Ishikawa (cell line): Measurements from ENCODE around the gene CEP128.

Experiments used
- CEBPB ChIP-seq: IDR thresholded peaks from 2 replicates; pipeline ENCODE4 v1.6.1; 2012
- CREB1 ChIP-seq: IDR thresholded peaks from 2 replicates; pipeline ENCODE4 v1.6.1; 2012; ENCODE audit warnings: low read depth
- EGR1 ChIP-seq: IDR thresholded peaks from 2 replicates; pipeline ENCODE4 v1.6.1; 2012
- EP300 ChIP-seq: IDR thresholded peaks from 2 replicates; pipeline ENCODE4 v1.6.1; 2012; ENCODE audit warnings: borderline replicate concordance
- FOXM1 ChIP-seq: IDR thresholded peaks from 2 replicates; pipeline ENCODE4 v1.6.1; 2012; ENCODE audit warnings: low read depth, borderline replicate concordance
- NFIC ChIP-seq: IDR thresholded peaks from 2 replicates; pipeline ENCODE4 v1.6.1; 2012
- RAD21 ChIP-seq: IDR thresholded peaks from 2 replicates; pipeline ENCODE4 v1.6.1; 2012; ENCODE audit warnings: low read depth
- TAF1 ChIP-seq: IDR thresholded peaks from 2 replicates; pipeline ENCODE4 v1.6.1; 2012; ENCODE audit warnings: low read depth, mild to moderate bottlenecking
- TCF12 ChIP-seq: IDR thresholded peaks from 2 replicates; pipeline ENCODE4 v1.6.1; 2012; ENCODE audit warnings: low read depth
- TEAD4 ChIP-seq: IDR thresholded peaks from 2 replicates; pipeline ENCODE4 v1.6.1; 2012
- USF1 ChIP-seq: IDR thresholded peaks from 2 replicates; pipeline ENCODE4 v1.6.1; 2012
- YY1 ChIP-seq: IDR thresholded peaks from 2 replicates; pipeline ENCODE4 v1.6.1; 2012; ENCODE audit warnings: low read depth
- ZBTB7A ChIP-seq: IDR thresholded peaks from 2 replicates; pipeline ENCODE4 v1.6.1; 2012; ENCODE audit warnings: low read depth
- TF ChIP-seq, protein P1 (sequence below): IDR thresholded peaks from 2 replicates; pipeline ENCODE4 v1.6.1; 2012
- TF ChIP-seq, protein P2 (sequence below): IDR thresholded peaks from 2 replicates; pipeline ENCODE4 v1.6.1; 2012; ENCODE audit warnings: low read depth, mild to moderate bottlenecking

The CEP128 gene

DNA sequence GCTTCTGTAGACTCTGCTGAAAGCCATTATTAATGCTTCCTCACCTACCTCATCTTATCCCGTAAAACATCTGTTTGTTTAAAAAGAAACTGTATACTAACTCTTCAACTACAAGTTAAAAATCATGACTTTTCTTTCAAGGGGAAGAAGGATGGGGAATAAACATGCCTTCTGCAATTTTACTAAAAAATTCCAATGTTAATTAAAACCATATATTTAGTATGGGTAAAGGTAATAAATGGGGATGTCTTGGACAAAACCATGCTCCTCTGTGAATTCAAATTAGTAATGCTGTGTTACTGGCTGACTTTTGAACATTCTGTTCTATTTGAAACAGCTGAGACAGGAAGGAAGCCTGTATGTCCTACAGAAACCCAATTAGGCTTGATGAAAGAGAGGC lies 419.1 kb downstream of the CEP128 start:
- TF ChIP-seq FOXM1, result no peak
- TF ChIP-seq RAD21, result no peak
- TF ChIP-seq EGR1, result no peak
- TF ChIP-seq, protein P1, sequence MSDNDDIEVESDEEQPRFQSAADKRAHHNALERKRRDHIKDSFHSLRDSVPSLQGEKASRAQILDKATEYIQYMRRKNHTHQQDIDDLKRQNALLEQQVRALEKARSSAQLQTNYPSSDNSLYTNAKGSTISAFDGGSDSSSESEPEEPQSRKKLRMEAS, result no peak
- TF ChIP-seq CEBPB, result no peak
- TF ChIP-seq, protein P2, sequence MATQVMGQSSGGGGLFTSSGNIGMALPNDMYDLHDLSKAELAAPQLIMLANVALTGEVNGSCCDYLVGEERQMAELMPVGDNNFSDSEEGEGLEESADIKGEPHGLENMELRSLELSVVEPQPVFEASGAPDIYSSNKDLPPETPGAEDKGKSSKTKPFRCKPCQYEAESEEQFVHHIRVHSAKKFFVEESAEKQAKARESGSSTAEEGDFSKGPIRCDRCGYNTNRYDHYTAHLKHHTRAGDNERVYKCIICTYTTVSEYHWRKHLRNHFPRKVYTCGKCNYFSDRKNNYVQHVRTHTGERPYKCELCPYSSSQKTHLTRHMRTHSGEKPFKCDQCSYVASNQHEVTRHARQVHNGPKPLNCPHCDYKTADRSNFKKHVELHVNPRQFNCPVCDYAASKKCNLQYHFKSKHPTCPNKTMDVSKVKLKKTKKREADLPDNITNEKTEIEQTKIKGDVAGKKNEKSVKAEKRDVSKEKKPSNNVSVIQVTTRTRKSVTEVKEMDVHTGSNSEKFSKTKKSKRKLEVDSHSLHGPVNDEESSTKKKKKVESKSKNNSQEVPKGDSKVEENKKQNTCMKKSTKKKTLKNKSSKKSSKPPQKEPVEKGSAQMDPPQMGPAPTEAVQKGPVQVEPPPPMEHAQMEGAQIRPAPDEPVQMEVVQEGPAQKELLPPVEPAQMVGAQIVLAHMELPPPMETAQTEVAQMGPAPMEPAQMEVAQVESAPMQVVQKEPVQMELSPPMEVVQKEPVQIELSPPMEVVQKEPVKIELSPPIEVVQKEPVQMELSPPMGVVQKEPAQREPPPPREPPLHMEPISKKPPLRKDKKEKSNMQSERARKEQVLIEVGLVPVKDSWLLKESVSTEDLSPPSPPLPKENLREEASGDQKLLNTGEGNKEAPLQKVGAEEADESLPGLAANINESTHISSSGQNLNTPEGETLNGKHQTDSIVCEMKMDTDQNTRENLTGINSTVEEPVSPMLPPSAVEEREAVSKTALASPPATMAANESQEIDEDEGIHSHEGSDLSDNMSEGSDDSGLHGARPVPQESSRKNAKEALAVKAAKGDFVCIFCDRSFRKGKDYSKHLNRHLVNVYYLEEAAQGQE, result no peak
- no peak for TF ChIP-seq CREB1
- TF ChIP-seq USF1, result no peak
- no peak for TF ChIP-seq NFIC
- TF ChIP-seq YY1, result no peak
- no peak for TF ChIP-seq TEAD4
- TF ChIP-seq ZBTB7A, result no peak
- no peak for TF ChIP-seq TCF12
- no peak for TF ChIP-seq TAF1
- no peak for TF ChIP-seq EP300

GRCh38 chr14:80521456-80521855 lies 420.1 kb downstream of the CEP128 start:
- TF ChIP-seq, protein P2, result no peak
- TF ChIP-seq RAD21, result no peak
- no peak for TF ChIP-seq FOXM1
- no peak for TF ChIP-seq CEBPB
- no peak for TF ChIP-seq TCF12
- no peak for TF ChIP-seq EGR1
- TF ChIP-seq ZBTB7A, result no peak

- TF ChIP-seq NFIC (no peak), CEBPB (no peak), TCF12 (no peak), FOXM1 (no peak), TEAD4 (no peak), EP300 (no peak), RAD21 (no peak), USF1 (no peak), EGR1 (no peak), ZBTB7A (no peak), TAF1 (no peak), YY1 (no peak), CREB1 (no peak)
- TF ChIP-seq, protein P2, result no peak
- TF ChIP-seq, protein P1, result no peak
Measured at GRCh38 chr14:80519002-80519401, 422.5 kb downstream of the CEP128 start.

DNA sequence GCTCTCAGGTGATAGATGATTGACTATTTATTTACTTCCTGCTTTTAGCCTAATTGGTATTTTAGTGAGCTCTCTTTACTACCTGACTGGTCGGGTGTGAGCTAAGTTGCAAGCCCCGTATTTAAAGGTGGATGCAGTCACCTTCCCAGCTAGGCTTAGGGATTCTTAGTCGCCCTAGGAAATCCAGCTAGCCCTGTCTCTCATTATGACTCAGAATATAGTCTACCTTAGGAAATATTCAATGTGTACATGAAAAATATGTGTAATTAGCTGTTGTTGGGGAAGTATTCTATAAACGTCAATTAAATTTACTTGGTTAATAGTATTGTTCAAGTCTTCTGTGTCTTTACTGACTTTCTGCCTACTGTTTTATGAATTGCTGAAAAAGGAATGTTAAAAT lies 423.4 kb downstream of the CEP128 start:
- no peak for TF ChIP-seq TEAD4

DNA sequence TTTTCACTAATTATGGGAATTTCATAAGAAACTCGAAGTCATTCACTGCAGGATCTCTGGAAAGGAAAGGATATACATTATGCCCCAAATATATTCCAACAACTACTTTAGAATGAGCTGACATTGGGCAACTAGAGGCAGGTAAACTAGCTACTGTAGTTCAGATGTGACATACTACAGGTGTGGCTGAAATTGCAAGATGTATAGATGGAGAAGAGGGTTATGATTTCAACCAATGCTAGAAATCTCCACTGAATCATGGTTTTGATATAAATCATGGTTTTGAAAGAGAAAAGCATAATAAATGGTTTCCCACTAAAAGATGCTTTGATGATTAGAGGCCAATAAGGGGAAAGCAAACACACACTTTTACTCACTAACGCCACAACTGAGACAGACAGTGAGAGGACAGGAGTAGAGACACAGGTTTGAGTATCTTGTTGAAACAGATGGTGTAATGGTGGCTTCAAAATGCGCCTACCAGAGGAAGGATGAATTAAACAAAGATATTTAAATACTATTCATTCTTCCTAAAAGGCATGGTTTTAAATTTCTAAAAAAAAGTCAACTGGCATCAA lies 434.2 kb downstream of the CEP128 start:
- TF ChIP-seq, protein P2, result no peak
- no peak for TF ChIP-seq FOXM1
- no peak for TF ChIP-seq NFIC
- TF ChIP-seq TEAD4, result no peak
- no peak for TF ChIP-seq EGR1
- TF ChIP-seq RAD21, result no peak
- no peak for TF ChIP-seq TAF1
- TF ChIP-seq TCF12, result no peak
- TF ChIP-seq ZBTB7A, result no peak
- no peak for TF ChIP-seq CEBPB
- no peak for TF ChIP-seq YY1
- no peak for TF ChIP-seq EP300
- TF ChIP-seq, protein P1, result no peak
- TF ChIP-seq CREB1, result no peak
- no peak for TF ChIP-seq USF1
